Activated CD8-positive, alpha-beta T cell treated with anti-CD3 and anti-CD28 coated beads for 36 hours (primary cell): ENCODE data around the gene RNF44. TPM values are rescaled to one million over a fixed set of nuclear protein-coding genes. Genes with fewer than 3 reads are reported as not detected.

ENCODE experiments used
- ATAC-seq: fragments of 200-7000 bp; cut with Tn5 transposase; one replicate; pipeline ENCODE4 v1.10.0; 2021; ENCODE audit warnings: mild to moderate bottlenecking, moderate library complexity
- CTCF ChIA-PET: fragments of 350-600 bp; sonication (Branson Sonifier 250); formaldehyde crosslinking; loops from one replicate; lab custom pipeline; 2021; ENCODE audit warnings: antibody characterized with exemption; lab: Charles Lee
- POLR2A ChIA-PET: fragments of 350-600 bp; sonication (Branson Sonifier 250); formaldehyde crosslinking; loops from one replicate; lab custom pipeline; 2021; ENCODE audit warnings: antibody characterized with exemption; lab: Charles Lee
- DNase-seq: peaks from one replicate; pipeline ENCODE4 v3.0.0-alpha.2; 2020
- H3K27ac Mint-ChIP-seq: one replicate; pipeline ENCODE4 v1.8.0; 2021; ENCODE audit warnings: mild to moderate bottlenecking, mixed read lengths
- H3K27me3 Mint-ChIP-seq: one replicate; pipeline ENCODE4 v1.8.0; 2021; ENCODE audit warnings: mixed read lengths
- H3K36me3 Mint-ChIP-seq: one replicate; pipeline ENCODE4 v1.8.0; 2021; ENCODE audit warnings: low read depth, mixed read lengths
- H3K4me1 Mint-ChIP-seq: one replicate; pipeline ENCODE4 v1.8.0; 2021; ENCODE audit warnings: low read depth, mixed read lengths
- H3K4me3 Mint-ChIP-seq: one replicate; pipeline ENCODE4 v1.8.0; 2021; ENCODE audit warnings: mild to moderate bottlenecking, moderate library complexity, mixed read lengths
- H3K9me3 Mint-ChIP-seq: one replicate; pipeline ENCODE4 v1.8.0; 2021; ENCODE audit warnings: mixed read lengths
- intact Hi-C: fragments of 100-400 bp; cut with micrococcal nuclease; formaldehyde crosslinking; loops from one replicate; pipeline ENCODE4 v1.10.0; 2022
- total RNA-seq, 2 experiments: library from RNA; stranded (reverse); gene quantifications; one replicate each; pipeline ENCODE4 v1.2.3, GENCODE V29; 2021
- TF ChIP-seq, protein P1 (sequence below): fragments of 200-600 bp; IDR thresholded peaks from one replicate; pipeline ENCODE4 v1.8.0; 2022; ENCODE audit warnings: antibody characterized with exemption, mild to moderate bottlenecking

Gene RNF44
- total RNA-seq, 2 experiments from 2014 or later: 55.3 to 62.7 TPM

DNA sequence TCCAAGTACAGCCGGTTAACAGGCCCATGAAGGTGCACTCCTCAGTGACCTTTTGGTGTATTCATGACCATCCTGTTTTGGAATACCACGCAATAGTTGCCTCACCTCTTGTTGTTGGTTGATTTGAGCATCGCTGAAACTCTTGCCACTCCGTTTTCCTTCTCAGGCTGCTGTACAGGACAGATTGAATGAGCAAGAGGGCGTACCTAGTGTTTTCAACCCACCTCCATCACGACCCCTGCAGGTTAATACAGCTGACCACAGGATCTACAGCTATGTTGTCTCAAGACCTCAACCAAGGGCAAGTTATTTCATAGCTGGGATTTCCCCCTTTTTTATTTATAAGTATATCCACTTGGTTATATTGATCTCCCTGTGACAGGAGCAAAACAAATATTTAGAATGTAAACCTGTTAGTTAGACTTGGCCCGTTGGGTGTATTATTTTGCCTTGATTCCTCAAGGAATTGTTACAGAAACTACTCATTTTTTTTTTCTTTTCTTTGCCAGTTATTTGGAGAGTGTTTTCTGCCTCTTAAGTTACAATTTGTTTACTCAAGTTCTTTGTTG is 50.9 kb downstream of the RNF44 start:
- H3K36me3 Mint-ChIP-seq: peaks cover 33% of the 10 kb centered on the region
- intact Hi-C loops: no loop called here

DNA sequence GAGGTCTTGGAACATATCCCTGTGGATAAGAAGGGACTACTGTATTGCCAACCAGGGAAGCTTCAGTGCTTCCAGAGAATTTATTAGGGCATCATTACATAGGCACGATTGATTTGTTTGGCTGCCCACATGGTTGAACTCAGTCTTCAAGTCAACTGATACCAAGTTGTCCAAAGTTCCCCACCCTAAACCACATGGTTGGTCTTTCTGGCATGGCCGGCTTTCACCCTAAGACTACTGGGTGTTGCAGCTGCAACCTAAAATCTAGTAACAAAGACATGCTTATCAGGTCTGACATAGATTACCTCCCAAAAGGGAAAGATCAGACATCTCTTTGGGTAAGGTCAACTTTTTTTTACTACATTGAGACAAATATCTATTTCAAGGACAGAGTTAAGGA is 52.0 kb downstream of the RNF44 start:
- ATAC-seq (no peak), DNase-seq (no peak)
- Mint-ChIP-seq H3K4me3 (no peak overlapping the region), H3K27me3 (no peaks in the 10 kb centered on the region), H3K36me3 (peaks cover 26% of the 10 kb centered on the region), H3K9me3 (no peaks in the 10 kb centered on the region), H3K4me1 (peaks cover 32% of the 10 kb centered on the region), H3K27ac (no peak overlapping the region)
- CTCF ChIA-PET: interaction anchor here (0.8 to 1.0 kb wide), 2 partner anchors 25 to 37 kb away, joined by 3 read pairs; partner anchors contain the start of gene FAF2
- intact Hi-C loops: no loop called here
- TF ChIP-seq, protein P1, sequence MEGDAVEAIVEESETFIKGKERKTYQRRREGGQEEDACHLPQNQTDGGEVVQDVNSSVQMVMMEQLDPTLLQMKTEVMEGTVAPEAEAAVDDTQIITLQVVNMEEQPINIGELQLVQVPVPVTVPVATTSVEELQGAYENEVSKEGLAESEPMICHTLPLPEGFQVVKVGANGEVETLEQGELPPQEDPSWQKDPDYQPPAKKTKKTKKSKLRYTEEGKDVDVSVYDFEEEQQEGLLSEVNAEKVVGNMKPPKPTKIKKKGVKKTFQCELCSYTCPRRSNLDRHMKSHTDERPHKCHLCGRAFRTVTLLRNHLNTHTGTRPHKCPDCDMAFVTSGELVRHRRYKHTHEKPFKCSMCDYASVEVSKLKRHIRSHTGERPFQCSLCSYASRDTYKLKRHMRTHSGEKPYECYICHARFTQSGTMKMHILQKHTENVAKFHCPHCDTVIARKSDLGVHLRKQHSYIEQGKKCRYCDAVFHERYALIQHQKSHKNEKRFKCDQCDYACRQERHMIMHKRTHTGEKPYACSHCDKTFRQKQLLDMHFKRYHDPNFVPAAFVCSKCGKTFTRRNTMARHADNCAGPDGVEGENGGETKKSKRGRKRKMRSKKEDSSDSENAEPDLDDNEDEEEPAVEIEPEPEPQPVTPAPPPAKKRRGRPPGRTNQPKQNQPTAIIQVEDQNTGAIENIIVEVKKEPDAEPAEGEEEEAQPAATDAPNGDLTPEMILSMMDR: no peak
- POLR2A ChIA-PET: no interaction called here

More for the DNA sequence above, 50.9 kb downstream of the RNF44 start:
- POLR2A ChIA-PET: no interaction called here
- TF ChIP-seq, protein P1: no peak
- no peak overlapping the region for H3K4me3 Mint-ChIP-seq
- DNase-seq (no peak), ATAC-seq (no peak)
- H3K9me3 Mint-ChIP-seq: no peaks in the 10 kb centered on the region
- H3K27ac Mint-ChIP-seq: no peak overlapping the region
- no peaks in the 10 kb centered on the region for H3K27me3 Mint-ChIP-seq
- CTCF ChIA-PET: no interaction called here
- peaks cover 32% of the 10 kb centered on the region for H3K4me1 Mint-ChIP-seq

DNA sequence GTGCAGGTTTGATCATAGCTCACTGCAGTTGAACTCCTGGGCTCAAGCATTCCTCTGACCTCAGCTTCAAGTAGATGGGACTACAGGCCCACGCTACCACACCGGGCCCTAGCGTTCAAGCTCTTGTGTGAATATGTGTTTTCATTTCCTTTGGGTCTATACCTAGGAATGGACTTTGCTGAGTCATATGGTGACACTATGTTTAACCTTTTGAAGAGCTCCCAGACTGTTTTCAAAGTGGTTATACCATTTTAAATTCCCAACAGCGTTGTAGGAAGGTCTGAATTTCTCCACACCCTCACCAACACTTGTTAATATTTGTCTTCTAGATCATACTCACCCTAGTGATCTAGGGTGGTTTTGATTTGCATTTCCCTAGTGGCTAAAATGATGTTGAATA is 55.5 kb downstream of the RNF44 start:
- TF ChIP-seq, protein P1: no peak
- Mint-ChIP-seq H3K4me3 (no peak overlapping the region), H3K4me1 (peaks cover 22% of the 10 kb centered on the region), H3K27ac (peak overlapping the region; percentile 34), H3K9me3 (no peaks in the 10 kb centered on the region), H3K27me3 (no peaks in the 10 kb centered on the region), H3K36me3 (peaks cover 19% of the 10 kb centered on the region)
- ChIA-PET POLR2A (no interaction called here), CTCF (interaction anchor here (0.8 to 2.0 kb wide), 3 partner anchors 9 to 33 kb away, joined by 3 to 9 read pairs (median 3); partner anchors contain the start of gene FAF2)
- DNase-seq (no peak), ATAC-seq (peak; percentile 13)
- intact Hi-C loops: no loop called here

Other genes with a start within 250 kb of the RNF44 start
- 10 to 100 TPM; 39.4 to 40.8 TPM for gene KIAA1191, start 175.6 kb downstream of the RNF44 start, total RNA-seq
- 10 to 100 TPM; 15.6 to 17.0 TPM for gene ARL10, start 171.9 kb downstream of the RNF44 start, total RNA-seq
- 10 to 100 TPM; 71.8 to 75.1 TPM for gene NOP16, start 148.8 kb downstream of the RNF44 start, total RNA-seq
- 100 to 1,000 TPM; 118 to 120 TPM for gene HIGD2A, start 148.7 kb downstream of the RNF44 start, total RNA-seq
- 10 to 100 TPM; 48.2 to 48.6 TPM for gene CLTB, start 120.9 kb downstream of the RNF44 start, total RNA-seq
- gene FAF2, start 89.0 kb downstream of the RNF44 start, total RNA-seq: 10 to 100 TPM; 32.6 to 33.0 TPM
- under 1 TPM; 0.23 to 0.47 TPM for gene CDHR2, start 11.9 kb upstream of the RNF44 start, total RNA-seq
- 1 to 10 TPM; 1.6 to 2.0 TPM for gene GPRIN1, start 72.8 kb upstream of the RNF44 start, total RNA-seq
- gene SNCB, start 93.1 kb upstream of the RNF44 start, total RNA-seq: under 1 TPM; 0.69 to 0.79 TPM
- not detected for gene EIF4E1B, start 93.3 kb upstream of the RNF44 start, total RNA-seq
- 10 to 100 TPM; 24.6 to 26.3 TPM for gene TSPAN17, start 110.1 kb upstream of the RNF44 start, total RNA-seq